GM19468 (cell line): Measurements from ENCODE around the gene BACH1.

Experiments
- ATAC-seq: cut with Tn5 transposase; IDR thresholded peaks from one replicate; pipeline ENCODE4 v1.9.1; 2021; ENCODE audit warnings: mild to moderate bottlenecking, moderate library complexity, moderate number of reproducible peaks; ENCODE audit not compliant: unreplicated experiment; ENCODE audit errors: extremely low read depth

BACH1 gene

DNA sequence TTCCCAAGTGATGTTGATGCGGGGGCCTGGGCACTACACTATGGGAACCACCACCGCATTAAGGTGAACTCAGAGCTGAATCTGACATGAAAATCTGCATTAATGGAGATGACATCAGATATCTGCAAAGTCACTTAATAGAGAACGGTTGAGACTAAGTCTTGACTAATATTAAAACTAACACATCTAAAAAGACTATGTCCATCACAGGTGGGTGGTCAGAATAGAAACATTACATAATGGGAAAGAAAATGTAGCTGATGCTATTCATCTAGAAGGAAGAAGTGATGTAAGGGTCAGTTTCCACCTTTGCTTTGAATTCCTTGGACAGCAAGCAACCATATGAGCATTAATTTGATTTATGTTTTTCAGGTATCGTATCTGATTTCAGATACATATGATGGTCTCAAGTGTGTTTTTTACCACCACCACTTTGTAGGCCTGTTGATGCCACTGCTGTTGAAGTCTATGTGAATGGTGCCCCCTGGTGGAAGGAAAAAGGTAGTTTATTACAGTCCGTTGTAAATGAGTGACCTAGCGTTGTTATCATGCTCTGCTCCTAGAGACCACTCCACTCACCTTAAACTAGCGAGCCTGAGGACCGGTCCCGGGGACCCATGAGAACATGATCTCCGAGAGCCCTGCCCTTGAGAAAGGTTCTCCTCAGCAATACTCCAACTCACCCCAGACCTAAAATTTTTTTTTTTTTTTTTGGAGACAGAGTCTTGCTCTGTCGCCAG lies 73.5 kb downstream of the BACH1 start:
- ATAC-seq: no peak

DNA sequence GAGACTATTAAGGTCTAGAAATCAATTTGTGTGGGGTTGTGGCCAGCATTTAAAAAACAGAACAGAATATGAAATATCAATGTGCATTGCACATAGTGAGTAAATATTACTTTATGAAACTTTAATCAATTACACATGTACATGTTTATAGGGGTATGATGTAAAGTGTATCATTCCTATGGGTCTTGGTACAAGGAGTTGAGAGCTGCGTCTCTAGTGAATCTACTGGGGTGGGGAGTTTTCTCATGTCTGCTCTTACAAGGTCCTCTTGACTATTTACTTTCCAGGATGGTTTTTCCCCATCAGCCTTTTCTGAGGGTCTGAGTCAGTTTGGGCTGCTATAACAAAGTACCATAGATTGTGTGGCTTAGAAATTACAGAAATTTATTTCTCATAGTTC lies 75.8 kb downstream of the BACH1 start:
- ATAC-seq: no peak

DNA sequence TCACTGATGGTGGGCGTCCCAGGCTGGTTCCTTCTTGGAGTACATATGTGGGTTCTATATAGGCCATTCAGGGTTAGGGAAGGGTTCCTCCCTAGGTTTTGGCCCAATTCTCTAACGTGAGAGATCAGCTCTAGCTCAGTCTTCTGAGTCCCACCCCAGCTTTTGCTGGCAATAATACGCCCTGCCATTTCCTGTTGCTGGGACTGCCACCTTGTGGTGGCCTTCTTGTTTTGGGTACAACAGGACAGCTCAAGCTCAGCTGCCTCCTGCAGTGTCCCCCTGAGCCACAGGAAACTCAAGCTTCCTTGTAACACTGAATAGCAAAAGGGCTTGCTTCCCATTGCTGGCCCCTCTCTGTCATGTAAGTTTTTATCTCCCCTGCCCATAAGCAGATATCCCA lies 77.8 kb downstream of the BACH1 start:
- peak; percentile 67 for ATAC-seq

DNA sequence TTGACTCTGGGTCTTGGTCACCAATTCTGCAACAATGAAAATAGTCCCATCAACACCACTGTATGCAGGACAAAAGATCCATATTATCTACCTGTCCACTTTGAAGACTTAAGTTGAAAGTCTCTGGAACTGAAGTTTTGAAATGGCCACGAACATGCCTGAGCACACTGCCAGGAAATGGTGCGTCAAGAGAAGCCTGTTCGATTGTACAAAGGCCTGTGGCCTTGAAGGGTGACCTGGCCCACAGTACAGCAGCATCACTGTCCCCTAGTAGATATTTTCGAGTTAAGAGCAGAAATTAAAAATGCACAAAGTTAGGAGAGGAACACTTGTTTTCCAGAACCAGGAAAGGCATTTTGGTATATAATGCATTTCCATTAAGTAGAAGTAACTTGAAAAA lies 78.5 kb downstream of the BACH1 start:
- ATAC-seq: no peak

DNA sequence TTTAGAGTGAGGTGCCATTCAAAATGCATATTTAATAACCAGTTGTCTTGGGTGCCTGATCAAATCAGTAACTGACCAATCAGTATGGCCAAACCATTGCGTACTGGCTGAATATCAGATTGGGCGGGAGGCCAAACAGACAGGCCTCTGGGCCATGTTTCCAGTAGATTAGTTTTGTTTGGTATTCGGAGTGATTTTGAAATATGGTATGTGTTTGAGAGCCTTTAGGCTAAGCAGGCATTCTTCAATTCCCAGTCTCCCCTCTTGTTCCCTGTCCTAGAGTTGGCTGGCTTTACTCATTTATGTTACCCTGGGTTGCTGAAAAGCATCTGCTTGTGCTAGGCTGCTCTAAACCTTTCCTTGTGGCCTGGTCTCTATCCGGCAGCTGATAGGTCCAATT lies 80.1 kb downstream of the BACH1 start:
- no peak for ATAC-seq

DNA sequence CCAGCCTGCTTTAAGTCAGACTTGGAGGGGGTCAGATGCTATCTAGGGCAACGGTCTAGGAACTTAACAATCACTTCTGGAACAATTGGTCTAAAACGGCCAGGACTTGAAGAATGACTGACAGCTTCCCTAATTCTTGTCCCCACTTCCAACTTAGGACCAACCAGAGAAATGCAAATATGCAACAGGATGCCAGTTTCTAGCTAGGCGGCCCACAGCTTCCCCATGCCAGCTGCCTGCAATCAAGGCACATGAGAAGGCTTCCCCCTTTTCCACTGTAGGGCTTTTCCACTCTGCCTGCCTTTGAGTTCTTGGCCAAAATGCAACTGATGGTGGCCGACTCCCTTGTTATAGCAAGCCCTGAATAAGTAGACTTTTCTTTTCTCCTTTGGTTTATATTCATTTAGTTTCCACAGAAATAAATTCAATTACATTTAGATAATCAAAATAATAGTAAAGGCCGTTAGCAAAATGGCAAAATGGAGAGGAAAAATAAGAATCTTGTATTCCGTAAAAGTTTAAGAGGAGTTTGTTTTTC lies 80.9 kb downstream of the BACH1 start:
- no peak for ATAC-seq

DNA sequence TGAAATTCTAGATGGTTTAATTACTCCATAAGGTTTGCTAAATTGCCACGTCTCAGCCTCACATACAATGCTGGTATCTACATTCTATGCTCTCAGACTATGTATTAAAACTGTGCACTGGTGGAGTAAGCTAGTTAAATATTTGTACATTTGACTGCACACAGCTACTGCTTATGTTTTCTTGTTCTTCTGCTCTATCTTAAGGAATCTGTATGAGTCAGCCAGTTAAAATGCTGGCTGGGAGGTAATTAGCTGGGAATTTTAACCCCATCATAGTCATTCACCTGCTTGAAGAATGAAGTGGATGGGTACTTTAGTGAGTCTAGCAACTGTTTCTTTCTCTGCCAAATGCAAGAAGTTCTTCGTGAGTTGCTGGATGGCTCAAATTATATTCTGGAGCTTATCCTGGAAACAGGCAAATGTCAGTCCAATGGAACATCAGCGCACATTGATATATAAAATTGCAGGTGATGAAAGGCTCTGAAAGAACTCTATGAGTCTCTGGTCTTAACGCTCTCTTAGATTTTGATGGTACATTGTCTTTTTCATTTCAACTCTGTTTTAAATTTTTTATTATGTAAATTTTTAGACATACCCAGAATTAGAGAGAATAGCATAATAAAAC lies 83.4 kb downstream of the BACH1 start:
- no peak for ATAC-seq

DNA sequence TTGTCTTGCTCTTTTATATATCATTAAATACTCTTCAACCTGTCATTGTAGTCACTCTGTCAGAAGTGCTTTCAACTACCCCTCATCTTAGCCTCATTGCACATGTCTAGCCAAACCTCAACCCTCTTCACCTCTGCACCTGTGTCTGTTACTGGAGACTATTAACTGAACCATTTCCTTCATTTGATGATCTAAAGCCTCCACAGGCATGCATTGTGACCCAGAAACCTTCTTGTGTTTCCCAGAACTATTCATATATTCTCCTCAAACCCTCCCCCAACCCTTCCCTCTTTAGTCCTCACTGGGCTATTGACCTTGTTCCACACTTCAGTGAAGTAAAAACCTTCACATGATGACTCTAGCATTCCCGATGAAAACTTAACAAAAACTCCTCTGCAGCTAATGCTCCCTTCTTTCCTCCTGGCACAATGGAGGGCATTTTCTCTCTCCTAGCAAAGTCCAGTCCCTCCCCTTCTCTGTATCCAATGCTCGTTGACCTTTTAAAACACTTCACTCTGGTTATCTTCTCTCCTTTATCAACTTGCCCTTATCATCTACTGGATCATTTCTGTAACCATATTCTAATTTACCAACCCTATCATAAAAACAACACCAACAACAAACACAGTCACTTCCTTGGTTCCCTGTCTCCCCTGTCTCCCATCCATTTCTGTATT lies 86.1 kb downstream of the BACH1 start:
- no peak for ATAC-seq

DNA sequence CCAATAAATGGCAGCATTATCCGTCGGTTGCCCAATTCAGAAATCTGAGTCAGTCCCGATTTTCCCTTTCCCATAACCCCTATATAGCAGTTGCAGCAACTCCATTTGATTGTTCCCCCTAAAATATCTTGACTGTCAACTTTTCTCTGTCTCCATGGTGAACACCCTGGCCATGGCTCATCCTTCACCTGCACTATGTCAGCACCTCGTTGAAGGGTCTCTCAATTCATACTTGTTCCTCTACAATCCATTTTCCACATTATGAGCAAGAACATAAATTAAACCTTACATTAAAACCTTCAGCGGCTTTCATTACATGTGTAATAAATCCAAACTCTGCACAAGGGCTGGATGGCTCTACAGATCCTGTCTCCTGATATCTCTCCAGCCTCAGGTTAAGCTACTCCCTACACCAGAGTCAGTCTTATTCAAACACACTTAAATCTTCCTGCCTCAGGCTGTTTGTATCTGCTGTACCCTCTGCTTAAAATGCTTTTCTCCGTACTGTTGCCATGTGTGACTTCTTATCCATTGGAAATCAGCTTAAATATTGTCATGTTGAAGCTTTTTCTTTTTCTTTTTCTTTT lies 87.3 kb downstream of the BACH1 start:
- ATAC-seq: no peak

DNA sequence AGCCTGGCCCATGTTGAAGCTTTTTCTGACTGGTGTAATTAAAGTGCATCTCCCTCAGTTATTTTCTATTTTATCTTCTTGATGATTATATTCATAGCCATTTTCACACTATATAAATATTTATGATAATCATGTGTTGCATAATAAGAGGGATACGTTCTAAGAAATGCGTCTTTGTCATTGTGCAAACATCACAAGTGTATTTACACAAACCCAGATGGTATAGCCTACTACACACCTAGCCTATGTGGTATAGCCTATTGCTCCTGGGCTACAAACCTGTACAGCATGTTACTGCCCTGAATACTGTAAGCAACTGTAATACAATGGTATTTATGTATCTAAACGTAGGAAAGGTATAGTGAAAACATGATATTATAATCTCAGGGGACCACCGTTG lies 88.1 kb downstream of the BACH1 start:
- no peak for ATAC-seq

DNA sequence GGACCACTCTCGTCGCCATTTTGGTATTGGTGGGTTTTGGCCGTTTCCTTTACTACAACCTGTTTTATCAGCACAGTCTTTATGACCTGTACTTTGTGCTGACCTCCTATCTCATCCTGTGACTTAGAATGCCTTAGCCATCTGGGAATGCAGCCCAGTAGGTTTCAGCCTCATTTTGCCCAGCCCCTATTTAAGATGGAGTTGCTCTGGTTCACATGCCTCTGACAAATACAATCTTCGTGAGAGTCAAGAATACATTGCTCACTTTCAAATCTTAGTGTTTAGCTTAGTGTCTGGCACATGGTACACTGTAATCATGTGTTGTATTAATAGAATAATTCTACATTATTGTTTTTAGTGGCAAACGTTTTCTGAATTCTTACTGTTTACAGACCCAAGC lies 88.9 kb downstream of the BACH1 start:
- no peak for ATAC-seq

DNA sequence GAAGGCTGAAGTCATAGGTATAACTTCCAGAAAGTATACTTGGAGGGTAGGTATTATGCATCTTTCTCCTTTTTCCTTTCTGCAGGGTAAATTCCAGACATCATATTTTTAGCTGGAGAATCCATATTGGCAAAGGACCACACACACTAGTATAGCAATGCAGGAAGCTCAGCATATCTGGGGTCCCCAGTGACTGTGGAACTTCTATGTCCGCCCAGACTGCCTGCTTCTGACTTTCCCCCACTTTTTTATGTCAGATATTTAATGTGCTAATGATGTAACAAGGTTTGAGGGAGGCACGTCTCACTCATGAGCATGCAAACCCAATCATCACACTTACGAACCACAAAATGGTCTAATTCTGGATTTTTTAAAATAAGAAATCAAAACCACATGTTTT lies 90.4 kb downstream of the BACH1 start:
- no peak for ATAC-seq

DNA sequence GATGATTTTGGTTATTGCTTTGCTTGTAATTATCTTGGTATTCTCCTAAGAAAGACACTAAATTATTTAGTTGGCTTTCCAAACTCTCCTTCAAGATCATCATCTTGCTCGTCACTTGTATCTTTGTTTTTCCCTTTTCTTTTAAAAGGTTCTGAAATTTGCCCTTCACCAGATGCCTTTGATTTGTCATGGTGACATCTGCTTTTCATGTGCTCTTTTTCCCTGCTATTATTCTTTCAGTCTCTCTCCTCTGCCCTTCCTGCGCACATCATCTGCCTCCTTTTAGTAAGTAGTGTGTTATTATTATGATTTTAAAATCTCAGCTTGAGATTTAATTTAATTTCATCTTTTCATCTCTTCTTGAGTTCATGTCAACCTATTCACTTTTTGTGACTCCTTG lies 92.1 kb downstream of the BACH1 start:
- no peak for ATAC-seq

DNA sequence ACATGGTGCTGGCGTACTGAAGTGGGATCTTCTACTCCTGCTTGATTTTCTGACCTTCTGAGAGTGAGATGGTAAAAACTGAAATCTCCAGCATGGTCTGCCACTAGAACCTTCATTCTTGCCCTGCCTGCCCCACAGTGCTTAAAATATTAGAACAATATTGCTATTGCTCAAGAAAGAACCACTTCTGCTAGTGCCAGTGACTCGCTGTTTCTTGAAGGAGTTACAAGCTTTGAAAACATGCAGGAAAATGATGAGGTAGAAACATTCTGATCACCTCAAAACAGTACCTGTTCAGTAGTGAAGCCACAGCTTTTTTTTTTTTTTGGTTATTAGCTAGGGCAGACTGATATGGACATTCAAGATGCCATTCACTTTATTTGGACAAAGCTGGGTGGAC lies 95.3 kb downstream of the BACH1 start:
- no peak for ATAC-seq
